Measurements from ENCODE around the gene OR4P4.

The OR4P4 gene

GRCh38 chr11:55658608-55659007 lies 23.7 kb downstream of the OR4P4 start:
- TF ChIP-seq CTCF (IDR thresholded peaks at IDR 0.05; ENCODE audit: low read depth, low read length, missing control alignments): no peak
- no peak overlapping the region for H3K4me3 ChIP-seq (ENCODE audit: low read depth, low read length)
- no peak for DNase-seq (ENCODE audit: low read depth)

- H3K4me3 ChIP-seq (ENCODE audit: low read depth, low read length): no peak within 1 kb of the TSS
- no peak for DNase-seq (ENCODE audit: low read depth)
- no peak for TF ChIP-seq CTCF (IDR thresholded peaks at IDR 0.05; ENCODE audit: low read depth, low read length, missing control alignments)
Measured at GRCh38 chr11:55661901-55662300, 27.0 kb downstream of the OR4P4 start, which contains the start of gene OR4C6. OR4C6 (plus strand) TSS chr11:55662201; CDS start chr11:55665167, 2,966 bp downstream.

- no peak overlapping the region for H3K4me3 ChIP-seq (ENCODE audit: low read depth, low read length)
- TF ChIP-seq CTCF (IDR thresholded peaks at IDR 0.05; ENCODE audit: low read depth, low read length, missing control alignments): no peak
- no peak for DNase-seq (ENCODE audit: low read depth)
Measured at GRCh38 chr11:55669376-55669775, 34.5 kb downstream of the OR4P4 start.

GRCh38 chr11:55673860-55674259 lies 38.9 kb downstream of the OR4P4 start:
- H3K4me3 ChIP-seq (ENCODE audit: low read depth, low read length): no peak overlapping the region
- no peak for DNase-seq (ENCODE audit: low read depth)
- no peak for TF ChIP-seq CTCF (IDR thresholded peaks at IDR 0.05; ENCODE audit: low read depth, low read length, missing control alignments)
